Measurements from ENCODE around the gene KIAA1217. TPM values are rescaled to one million over a fixed set of nuclear protein-coding genes. Genes with fewer than 3 reads are reported as not detected.

The KIAA1217 gene
- total RNA-seq, 1 donor from 2014 or later = 73.2 TPM

GRCh38 chr10:24448351-24448999, 239.5 kb downstream of the KIAA1217 start:
- no peak overlapping the region for H3K27ac Mint-ChIP-seq
- peaks cover 23% of the 10 kb centered on the region for H3K4me1 Mint-ChIP-seq (ENCODE audit: unreplicated experiment)

GRCh38 chr10:24449321-24449740, 240.4 kb downstream of the KIAA1217 start:
- peaks cover 24% of the 10 kb centered on the region for H3K4me1 Mint-ChIP-seq (ENCODE audit: unreplicated experiment)
- H3K27ac Mint-ChIP-seq = peak overlapping the region; percentile 48
- DNase-seq (ENCODE audit: extremely low spot score, unreplicated experiment) = no peak

More at GRCh38 chr10:24448351-24448999, 239.5 kb downstream of the KIAA1217 start:
- Mint-ChIP-seq H3K9me3 (no peaks in the 10 kb centered on the region), H3K36me3 (peaks cover 31% of the 10 kb centered on the region), H3K27me3 (no peaks in the 10 kb centered on the region), H3K4me3 (no peak overlapping the region)
- TF ChIP-seq CTCF (conservative IDR thresholded peaks at IDR 0.05) = no peak
- no peak for DNase-seq (ENCODE audit: extremely low spot score, unreplicated experiment)

DNA sequence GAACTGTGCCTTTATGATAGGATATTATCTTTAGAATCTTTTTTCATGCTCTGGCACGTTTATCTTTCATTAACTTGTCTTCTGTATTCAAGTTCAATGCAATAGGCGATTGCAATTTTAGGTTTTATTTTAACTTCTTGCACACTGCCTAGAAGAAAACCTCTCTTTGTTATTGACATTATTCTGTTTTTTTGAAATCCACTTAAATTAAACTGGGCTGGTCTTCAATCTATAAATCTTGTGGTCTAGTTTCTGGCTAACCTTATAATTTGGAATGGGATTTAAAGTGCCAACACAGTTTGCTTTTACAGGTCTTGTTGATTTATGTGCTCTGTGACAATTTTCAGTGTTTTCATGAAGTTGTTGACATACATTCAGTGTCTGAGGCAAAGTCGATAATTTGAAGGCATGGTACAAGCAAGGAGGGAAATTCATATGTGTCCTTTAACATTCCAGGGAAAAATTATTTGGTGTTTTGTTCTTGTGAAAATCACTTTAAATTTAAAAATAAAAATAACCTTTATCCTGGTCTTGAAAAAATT, 240.9 kb downstream of the KIAA1217 start:
- TF ChIP-seq CTCF (conservative IDR thresholded peaks at IDR 0.05) = no peak
- no peak overlapping the region for H3K27ac Mint-ChIP-seq
- peaks cover 20% of the 10 kb centered on the region for H3K36me3 Mint-ChIP-seq
- H3K4me3 Mint-ChIP-seq = no peak overlapping the region
- DNase-seq (ENCODE audit: extremely low spot score, unreplicated experiment) = no peak
- no peaks in the 10 kb centered on the region for H3K27me3 Mint-ChIP-seq
- peaks cover 24% of the 10 kb centered on the region for H3K4me1 Mint-ChIP-seq (ENCODE audit: unreplicated experiment)
- no peaks in the 10 kb centered on the region for H3K9me3 Mint-ChIP-seq

More at GRCh38 chr10:24449321-24449740, 240.4 kb downstream of the KIAA1217 start:
- H3K9me3 Mint-ChIP-seq = no peaks in the 10 kb centered on the region
- no peak overlapping the region for H3K4me3 Mint-ChIP-seq
- no peaks in the 10 kb centered on the region for H3K27me3 Mint-ChIP-seq
- no peak for TF ChIP-seq CTCF (conservative IDR thresholded peaks at IDR 0.05)
- peaks cover 25% of the 10 kb centered on the region for H3K36me3 Mint-ChIP-seq

GRCh38 chr10:24451325-24451820, 242.4 kb downstream of the KIAA1217 start:
- DNase-seq (ENCODE audit: extremely low spot score, unreplicated experiment) = no peak
- Mint-ChIP-seq H3K36me3 (peaks cover 23% of the 10 kb centered on the region), H3K27me3 (no peaks in the 10 kb centered on the region), H3K4me3 (no peak overlapping the region), H3K27ac (no peak overlapping the region), H3K9me3 (no peaks in the 10 kb centered on the region), H3K4me1 (ENCODE audit: unreplicated experiment) (peaks cover 32% of the 10 kb centered on the region)
- no peak for TF ChIP-seq CTCF (conservative IDR thresholded peaks at IDR 0.05)

- DNase-seq (ENCODE audit: extremely low spot score, unreplicated experiment) = no peak
- Mint-ChIP-seq H3K27me3 (no peaks in the 10 kb centered on the region), H3K4me3 (no peak overlapping the region), H3K27ac (no peak overlapping the region), H3K36me3 (peaks cover 18% of the 10 kb centered on the region), H3K4me1 (ENCODE audit: unreplicated experiment) (peaks cover 33% of the 10 kb centered on the region), H3K9me3 (no peaks in the 10 kb centered on the region)
- TF ChIP-seq CTCF (conservative IDR thresholded peaks at IDR 0.05) = no peak
Measured at GRCh38 chr10:24452030-24452429, 243.1 kb downstream of the KIAA1217 start.
